HEK293 (cell line): ENCODE measurements around the gene GPRIN2.

Experiments
- MZF1 ChIP-seq: fragments of 450-650 bp; formaldehyde crosslinking; IDR thresholded peaks from 2 replicates; pipeline ENCODE4 v1.5.1; 2017; ENCODE audit warnings: missing biosample characterization, missing genetic modification characterization, borderline replicate concordance
- SP2 ChIP-seq: fragments of 450-650 bp; formaldehyde crosslinking; IDR thresholded peaks from 2 replicates; pipeline ENCODE4 v1.5.1; 2016; ENCODE audit warnings: missing biosample characterization, missing genetic modification characterization
- ZFHX2 ChIP-seq: fragments of 450-650 bp; formaldehyde crosslinking; conservative IDR thresholded peaks from 2 replicates; pipeline ENCODE4 v1.5.1; 2016; ENCODE audit warnings: missing biosample characterization, missing genetic modification characterization
- ZFP3 ChIP-seq: fragments of 450-650 bp; formaldehyde crosslinking; IDR thresholded peaks from 2 replicates; pipeline ENCODE4 v1.5.1; 2016; ENCODE audit warnings: low read depth, missing biosample characterization, missing genetic modification characterization
- ZNF121 ChIP-seq: fragments of 450-650 bp; formaldehyde crosslinking; IDR thresholded peaks from 2 replicates; pipeline ENCODE4 v1.5.1; 2016; ENCODE audit warnings: missing biosample characterization, missing genetic modification characterization
- ZNF24 ChIP-seq: fragments of 450-650 bp; formaldehyde crosslinking; IDR thresholded peaks from 2 replicates; pipeline ENCODE4 v1.5.1; 2016; ENCODE audit warnings: missing biosample characterization, missing genetic modification characterization
- ZNF549 ChIP-seq: fragments of 450-650 bp; IDR thresholded peaks from 2 replicates; pipeline ENCODE4 v1.5.1; 2018; ENCODE audit warnings: missing biosample characterization, missing genetic modification characterization, mild to moderate bottlenecking, inconsistent platforms, moderate library complexity
- ZNF629 ChIP-seq: fragments of 450-650 bp; formaldehyde crosslinking; IDR thresholded peaks from 2 replicates; pipeline ENCODE4 v1.5.1; 2017; ENCODE audit warnings: missing biosample characterization, missing genetic modification characterization
- ZNF707 ChIP-seq: fragments of 450-650 bp; formaldehyde crosslinking; IDR thresholded peaks from 2 replicates; pipeline ENCODE4 v1.5.1; 2016; ENCODE audit warnings: missing biosample characterization, missing genetic modification characterization
- ZNF776 ChIP-seq: fragments of 450-650 bp; formaldehyde crosslinking; IDR thresholded peaks from 2 replicates; pipeline ENCODE4 v1.5.0; 2017; ENCODE audit warnings: missing biosample characterization, missing genetic modification characterization, borderline replicate concordance
- TF ChIP-seq, protein P1 (sequence below): fragments of 450-650 bp; formaldehyde crosslinking; IDR thresholded peaks from 2 replicates; pipeline ENCODE4 v1.5.1; 2016; ENCODE audit warnings: missing biosample characterization, missing genetic modification characterization
- TF ChIP-seq, protein P2 (sequence below): fragments of 450-650 bp; formaldehyde crosslinking; IDR thresholded peaks from 2 replicates; pipeline ENCODE4 v1.5.1; 2016; ENCODE audit warnings: missing biosample characterization, missing genetic modification characterization

DNA sequence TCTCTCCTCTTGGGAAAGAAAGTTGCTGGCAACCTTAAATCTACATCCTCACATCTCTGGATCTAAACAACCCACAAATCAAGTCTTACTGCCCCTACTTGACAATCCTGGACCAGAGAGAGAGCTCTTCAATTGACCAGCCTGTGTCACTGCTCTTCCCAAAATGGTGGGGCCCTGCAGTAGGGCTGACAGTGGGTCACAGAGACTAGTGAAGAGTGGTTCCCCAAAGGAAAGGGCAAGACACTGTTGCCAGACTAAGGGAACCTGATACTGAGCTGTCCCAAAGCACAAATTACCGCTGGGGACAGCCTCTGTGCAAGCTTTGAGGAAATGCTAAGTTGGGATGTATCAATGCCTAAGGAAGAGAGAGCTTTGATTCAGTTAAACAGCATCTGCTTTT lies 4.5 kb upstream of the GPRIN2 start:
- TF ChIP-seq SP2 (no peak), MZF1 (tag by site-specific recombination) (no peak), ZNF776 (no peak), ZFP3 (tag by site-specific recombination) (no peak), ZNF549 (tag by site-specific recombination) (no peak), ZNF24 (tag by site-specific recombination) (no peak), ZNF707 (no peak), ZFHX2 (tag by site-specific recombination) (no peak), ZNF121 (tag by site-specific recombination) (no peak), ZNF629 (tag by site-specific recombination) (no peak)
- TF ChIP-seq, protein P1, sequence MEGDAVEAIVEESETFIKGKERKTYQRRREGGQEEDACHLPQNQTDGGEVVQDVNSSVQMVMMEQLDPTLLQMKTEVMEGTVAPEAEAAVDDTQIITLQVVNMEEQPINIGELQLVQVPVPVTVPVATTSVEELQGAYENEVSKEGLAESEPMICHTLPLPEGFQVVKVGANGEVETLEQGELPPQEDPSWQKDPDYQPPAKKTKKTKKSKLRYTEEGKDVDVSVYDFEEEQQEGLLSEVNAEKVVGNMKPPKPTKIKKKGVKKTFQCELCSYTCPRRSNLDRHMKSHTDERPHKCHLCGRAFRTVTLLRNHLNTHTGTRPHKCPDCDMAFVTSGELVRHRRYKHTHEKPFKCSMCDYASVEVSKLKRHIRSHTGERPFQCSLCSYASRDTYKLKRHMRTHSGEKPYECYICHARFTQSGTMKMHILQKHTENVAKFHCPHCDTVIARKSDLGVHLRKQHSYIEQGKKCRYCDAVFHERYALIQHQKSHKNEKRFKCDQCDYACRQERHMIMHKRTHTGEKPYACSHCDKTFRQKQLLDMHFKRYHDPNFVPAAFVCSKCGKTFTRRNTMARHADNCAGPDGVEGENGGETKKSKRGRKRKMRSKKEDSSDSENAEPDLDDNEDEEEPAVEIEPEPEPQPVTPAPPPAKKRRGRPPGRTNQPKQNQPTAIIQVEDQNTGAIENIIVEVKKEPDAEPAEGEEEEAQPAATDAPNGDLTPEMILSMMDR (tag by site-specific recombination), result no peak
- TF ChIP-seq, protein P2, sequence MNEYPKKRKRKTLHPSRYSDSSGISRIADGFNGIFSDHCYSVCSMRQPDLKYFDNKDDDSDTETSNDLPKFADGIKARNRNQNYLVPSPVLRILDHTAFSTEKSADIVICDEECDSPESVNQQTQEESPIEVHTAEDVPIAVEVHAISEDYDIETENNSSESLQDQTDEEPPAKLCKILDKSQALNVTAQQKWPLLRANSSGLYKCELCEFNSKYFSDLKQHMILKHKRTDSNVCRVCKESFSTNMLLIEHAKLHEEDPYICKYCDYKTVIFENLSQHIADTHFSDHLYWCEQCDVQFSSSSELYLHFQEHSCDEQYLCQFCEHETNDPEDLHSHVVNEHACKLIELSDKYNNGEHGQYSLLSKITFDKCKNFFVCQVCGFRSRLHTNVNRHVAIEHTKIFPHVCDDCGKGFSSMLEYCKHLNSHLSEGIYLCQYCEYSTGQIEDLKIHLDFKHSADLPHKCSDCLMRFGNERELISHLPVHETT (tag by site-specific recombination), result no peak
